Measurements from ENCODE around the gene KIRREL3.
"Not testable (repeated sequence)": the region's sequence is repeated elsewhere in the genome, so short reads cannot be mapped to it uniquely, and the experiment has no call there.

KIRREL3 gene

GRCh38 chr11:126963603-126964363 is 36.8 kb downstream of the KIRREL3 start:
- no peaks in the 10 kb centered on the region for H3K36me3 ChIP-seq
- peaks cover 19% of the 10 kb centered on the region for H3K27me3 ChIP-seq
- TF ChIP-seq CTCF (IDR thresholded peaks at IDR 0.05), result no peak
- no peak overlapping the region for H3K4me3 ChIP-seq (ENCODE audit: low read depth in 1 of 2, low read length in 1 of 2)
- H3K27ac ChIP-seq, result no peak overlapping the region
- H3K9me3 ChIP-seq, result no peaks in the 10 kb centered on the region
- no peaks in the 10 kb centered on the region for H3K4me1 ChIP-seq (ENCODE audit: control insufficient read depth in 1 of 2, insufficient read depth in 1 of 2, low read depth in 1 of 2, low read length in 1 of 2)

- peaks cover 12% of the 10 kb centered on the region for H3K27me3 ChIP-seq
- no peaks in the 10 kb centered on the region for H3K36me3 ChIP-seq
- H3K4me3 ChIP-seq (ENCODE audit: low read depth in 1 of 2, low read length in 1 of 2), result no peak overlapping the region
- H3K9me3 ChIP-seq, result no peaks in the 10 kb centered on the region
- no peak overlapping the region for H3K27ac ChIP-seq
- H3K4me1 ChIP-seq (ENCODE audit: control insufficient read depth in 1 of 2, insufficient read depth in 1 of 2, low read depth in 1 of 2, low read length in 1 of 2), result no peaks in the 10 kb centered on the region
- TF ChIP-seq CTCF (IDR thresholded peaks at IDR 0.05), result no peak
These were observed 37.5 kb downstream of the KIRREL3 start for GRCh38 chr11:126963115-126963514.

- H3K27ac ChIP-seq, result no peak overlapping the region
- no peak overlapping the region for H3K4me3 ChIP-seq (ENCODE audit: low read depth in 1 of 2, low read length in 1 of 2)
- no peak for TF ChIP-seq CTCF (IDR thresholded peaks at IDR 0.05)
- no peaks in the 10 kb centered on the region for H3K36me3 ChIP-seq
- no peaks in the 10 kb centered on the region for H3K4me1 ChIP-seq (ENCODE audit: control insufficient read depth in 1 of 2, insufficient read depth in 1 of 2, low read depth in 1 of 2, low read length in 1 of 2)
- H3K27me3 ChIP-seq, result no peaks in the 10 kb centered on the region
- H3K9me3 ChIP-seq, result no peaks in the 10 kb centered on the region
These were observed 40.9 kb downstream of the KIRREL3 start for GRCh38 chr11:126959700-126960099.

- no peak for TF ChIP-seq CTCF (IDR thresholded peaks at IDR 0.05)
- Histone ChIP-seq H3K36me3 (no peaks in the 10 kb centered on the region), H3K4me1 (ENCODE audit: control insufficient read depth in 1 of 2, insufficient read depth in 1 of 2, low read depth in 1 of 2, low read length in 1 of 2) (no peaks in the 10 kb centered on the region), H3K27ac (no peak overlapping the region), H3K27me3 (no peaks in the 10 kb centered on the region), H3K4me3 (ENCODE audit: low read depth in 1 of 2, low read length in 1 of 2) (no peak overlapping the region), H3K9me3 (no peaks in the 10 kb centered on the region)
These were observed 43.9 kb downstream of the KIRREL3 start for GRCh38 chr11:126956635-126957034.

GRCh38 chr11:126952533-126952932 is 48.0 kb downstream of the KIRREL3 start:
- not testable (repeated sequence) for H3K36me3 ChIP-seq; H3K27me3 ChIP-seq; H3K4me1 ChIP-seq (ENCODE audit: control insufficient read depth in 1 of 2, insufficient read depth in 1 of 2, low read depth in 1 of 2, low read length in 1 of 2); H3K9me3 ChIP-seq; H3K27ac ChIP-seq; H3K4me3 ChIP-seq (ENCODE audit: low read depth in 1 of 2, low read length in 1 of 2)

- Histone ChIP-seq H3K27me3 (no peaks in the 10 kb centered on the region), H3K27ac (no peak overlapping the region), H3K36me3 (no peaks in the 10 kb centered on the region), H3K9me3 (no peaks in the 10 kb centered on the region), H3K4me1 (ENCODE audit: control insufficient read depth in 1 of 2, insufficient read depth in 1 of 2, low read depth in 1 of 2, low read length in 1 of 2) (no peaks in the 10 kb centered on the region), H3K4me3 (ENCODE audit: low read depth in 1 of 2, low read length in 1 of 2) (no peak overlapping the region)
- TF ChIP-seq CTCF (IDR thresholded peaks at IDR 0.05), result no peak
These were observed 49.1 kb downstream of the KIRREL3 start for GRCh38 chr11:126951465-126951864.

All from neutrophil (primary cell).